PC-3 (cell line): ENCODE data around the gene RDX. TPM values are rescaled to one million over a fixed set of nuclear protein-coding genes. Genes with fewer than 3 reads are reported as not detected.
A peak's percentile ranks its signal among the peaks of the same experiment; 100 is the strongest.
"Not testable (repeated sequence)": the region's sequence is repeated elsewhere in the genome, so short reads cannot be mapped to it uniquely, and the experiment has no call there.

Experiments
- ATAC-seq: fragments of 200-7000 bp; cut with Tn5 transposase; 2 replicates; pipeline ENCODE4 v1.9.1; 2020; ENCODE audit warnings: mild to moderate bottlenecking, moderate library complexity
- BruUV-seq: library from RNA; stranded (reverse); fragments of 400-500 nt; replicated peaks from 2 replicates; lab custom pipeline; 2021; lab: Mats Ljungman, UMichigan
- CTCF ChIA-PET: fragments of 300-600 bp; sonication (Branson Sonifier 250); formaldehyde crosslinking; loops from one replicate; lab custom pipeline; 2022; ENCODE audit warnings: antibody characterized with exemption; lab: Charles Lee
- POLR2A ChIA-PET: fragments of 300-600 bp; sonication (Branson Sonifier 250); formaldehyde crosslinking; loops from one replicate; lab custom pipeline; 2022; ENCODE audit warnings: antibody characterized with exemption; ENCODE audit not compliant: unreplicated experiment; lab: Charles Lee
- DNase-seq: peaks from one replicate; pipeline ENCODE4 v3.0.0-alpha.2; 2015
- H2AFZ ChIP-seq: fragments of 300-600 bp; sonication (generic); 2 replicates; pipeline ENCODE4 v1.6.0; 2016; ENCODE audit warnings: antibody characterized with exemption, low read length
- H3F3A ChIP-seq: fragments of 300-600 bp; sonication (generic); one replicate; pipeline ENCODE4 v1.6.0; 2017; ENCODE audit warnings: antibody characterized with exemption, low read length, control low read depth, mild to moderate bottlenecking; ENCODE audit not compliant: unreplicated experiment
- H3K27ac ChIP-seq: fragments of 300-600 bp; sonication (generic); 2 replicates; pipeline ENCODE4 v1.5.1; 2016; ENCODE audit warnings: mild to moderate bottlenecking, low read length
- H3K27me3 ChIP-seq: fragments of 300-600 bp; sonication (generic); 2 replicates; pipeline ENCODE4 v1.6.1; 2016; ENCODE audit warnings: low read length, mixed read lengths
- H3K36me3 ChIP-seq: fragments of 300-600 bp; sonication (generic); 2 replicates; pipeline ENCODE4 v1.6.1; 2016; ENCODE audit warnings: low read depth, mixed run types, low read length, mixed read lengths
- H3K4me1 ChIP-seq: fragments of 300-600 bp; sonication (generic); 2 replicates; pipeline ENCODE4 v1.5.1; 2016; ENCODE audit warnings: low read length; ENCODE audit not compliant: insufficient read depth
- H3K4me2 ChIP-seq: fragments of 300-600 bp; sonication (generic); 2 replicates; pipeline ENCODE4 v1.6.0; 2016; ENCODE audit warnings: low read length
- H3K4me3 ChIP-seq: fragments of 300-600 bp; sonication (generic); 2 replicates; pipeline ENCODE4 v1.5.1; 2016; ENCODE audit warnings: mild to moderate bottlenecking, low read length, mixed read lengths
- H3K79me2 ChIP-seq: fragments of 300-600 bp; sonication (generic); 2 replicates; pipeline ENCODE4 v1.6.1; 2017; ENCODE audit warnings: low read length, mixed read lengths
- H3K9ac ChIP-seq: fragments of 300-600 bp; sonication (generic); 2 replicates; pipeline ENCODE4 v1.6.0; 2016; ENCODE audit warnings: mild to moderate bottlenecking, low read length
- H3K9me2 ChIP-seq: fragments of 300-600 bp; sonication (generic); replicated peaks from 2 replicates; pipeline ENCODE4 v1.6.1; 2016; ENCODE audit warnings: mixed run types, low read length, mixed read lengths
- H3K9me3 ChIP-seq: fragments of 300-600 bp; sonication (generic); 2 replicates; pipeline ENCODE4 v1.6.1; 2016; ENCODE audit warnings: low read length, mixed read lengths
- H4K20me1 ChIP-seq: fragments of 300-600 bp; sonication (generic); 2 replicates; pipeline ENCODE4 v1.6.1; 2016; ENCODE audit warnings: low read length, mixed read lengths
- EZH2phosphoT487 ChIP-seq: fragments of 300-600 bp; sonication (generic); IDR thresholded peaks from 2 replicates; pipeline ENCODE4 v1.6.1; 2018; ENCODE audit warnings: mild to moderate bottlenecking, antibody characterized with exemption, low read length, borderline replicate concordance
- intact Hi-C: fragments of 100-400 bp; cut with micrococcal nuclease; formaldehyde crosslinking; loops from 2 replicates; pipeline ENCODE4 v1.9.0; 2023
- total RNA-seq: library from RNA; depleted of rRNA; stranded (reverse); fragments of >200 nt; gene quantifications from 2 replicates; pipeline ENCODE4 v1.2.3, GENCODE V29; 2014
- TF ChIP-seq, protein P1 (sequence below): fragments of 300-600 bp; sonication (generic); conservative IDR thresholded peaks from 2 replicates; pipeline ENCODE4 v1.5.1; 2017; ENCODE audit warnings: antibody characterized with exemption, low read depth, mild to moderate bottlenecking, low read length

RDX gene
- total RNA-seq, 1 experiment from 2014 or later, result 86.2 TPM

DNA sequence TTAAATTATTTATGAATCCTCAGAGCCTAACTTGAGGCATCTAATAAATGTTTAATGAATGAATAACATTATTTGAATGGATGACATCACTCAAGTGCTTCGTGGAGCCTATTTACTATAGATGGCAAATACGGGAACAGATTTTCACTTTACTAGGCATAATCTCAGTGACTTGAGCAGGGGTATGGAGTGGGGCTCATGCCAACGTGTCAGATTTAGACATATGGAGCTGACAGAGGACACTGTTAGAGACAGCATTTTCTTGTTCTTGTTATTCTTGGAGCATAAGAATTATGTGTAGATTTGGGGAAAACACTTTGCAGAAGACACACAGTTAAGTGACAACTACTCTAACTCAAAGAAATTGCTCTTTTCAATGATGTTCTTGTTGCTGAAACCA is 78.5 kb downstream of the RDX start:
- no peaks in the 10 kb centered on the region for H3K79me2 ChIP-seq
- H3K27me3 ChIP-seq, result no peaks in the 10 kb centered on the region
- no peaks in the 10 kb centered on the region for H3K9me3 ChIP-seq
- H3K9me2 ChIP-seq, result no peaks in the 10 kb centered on the region
- intact Hi-C loops, result no loop called here
- H3K9ac ChIP-seq, result no peak overlapping the region
- no peak overlapping the region for H3K4me3 ChIP-seq
- ATAC-seq, result peak; percentile 55
- no peak overlapping the region for H2AFZ ChIP-seq
- ChIA-PET POLR2A (no interaction called here), CTCF (no interaction called here)
- no peaks in the 10 kb centered on the region for H4K20me1 ChIP-seq
- H3K4me1 ChIP-seq, result no peaks in the 10 kb centered on the region
- no peaks in the 10 kb centered on the region for H3K36me3 ChIP-seq
- no peak for DNase-seq
- no peaks in the 10 kb centered on the region for H3F3A ChIP-seq
- TF ChIP-seq, protein P1, sequence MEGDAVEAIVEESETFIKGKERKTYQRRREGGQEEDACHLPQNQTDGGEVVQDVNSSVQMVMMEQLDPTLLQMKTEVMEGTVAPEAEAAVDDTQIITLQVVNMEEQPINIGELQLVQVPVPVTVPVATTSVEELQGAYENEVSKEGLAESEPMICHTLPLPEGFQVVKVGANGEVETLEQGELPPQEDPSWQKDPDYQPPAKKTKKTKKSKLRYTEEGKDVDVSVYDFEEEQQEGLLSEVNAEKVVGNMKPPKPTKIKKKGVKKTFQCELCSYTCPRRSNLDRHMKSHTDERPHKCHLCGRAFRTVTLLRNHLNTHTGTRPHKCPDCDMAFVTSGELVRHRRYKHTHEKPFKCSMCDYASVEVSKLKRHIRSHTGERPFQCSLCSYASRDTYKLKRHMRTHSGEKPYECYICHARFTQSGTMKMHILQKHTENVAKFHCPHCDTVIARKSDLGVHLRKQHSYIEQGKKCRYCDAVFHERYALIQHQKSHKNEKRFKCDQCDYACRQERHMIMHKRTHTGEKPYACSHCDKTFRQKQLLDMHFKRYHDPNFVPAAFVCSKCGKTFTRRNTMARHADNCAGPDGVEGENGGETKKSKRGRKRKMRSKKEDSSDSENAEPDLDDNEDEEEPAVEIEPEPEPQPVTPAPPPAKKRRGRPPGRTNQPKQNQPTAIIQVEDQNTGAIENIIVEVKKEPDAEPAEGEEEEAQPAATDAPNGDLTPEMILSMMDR, result no peak
- no peak overlapping the region for H3K4me2 ChIP-seq
- no TSS peak for BruUV-seq
- no peak overlapping the region for H3K27ac ChIP-seq

DNA sequence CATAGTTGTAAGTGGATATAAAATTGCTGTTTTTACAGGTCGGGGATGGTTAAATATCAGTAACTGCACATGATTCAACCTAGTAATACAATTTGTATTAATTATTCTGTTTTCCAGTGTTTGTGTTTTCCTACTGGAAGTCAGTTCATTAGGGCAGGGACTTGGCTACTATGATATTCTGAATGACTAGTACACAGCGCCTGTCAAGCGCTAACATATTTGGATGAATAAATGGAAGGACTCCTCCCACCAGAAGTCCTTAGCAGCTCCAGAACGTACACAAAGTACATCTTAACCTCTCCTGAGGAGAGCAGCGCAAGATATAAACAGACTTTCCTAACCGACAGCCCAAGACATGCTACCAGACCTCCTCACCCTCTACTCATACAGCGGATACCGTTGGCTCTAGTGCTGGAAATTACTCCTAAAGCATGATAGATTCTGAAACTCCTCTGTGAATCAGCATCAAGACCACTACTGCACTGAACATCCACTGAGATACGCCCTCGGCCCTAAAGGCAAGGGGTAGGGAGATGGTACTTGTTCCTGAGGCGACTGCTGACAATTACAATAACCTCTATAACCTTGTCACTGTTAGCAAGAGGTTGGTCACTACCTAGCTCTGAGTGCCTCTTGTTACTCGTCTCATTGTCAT is 79.1 kb downstream of the RDX start:
- no peaks in the 10 kb centered on the region for H3K79me2 ChIP-seq
- no peak overlapping the region for H3K27ac ChIP-seq
- H3K9me2 ChIP-seq, result no peaks in the 10 kb centered on the region
- POLR2A ChIA-PET, result no interaction called here
- no peaks in the 10 kb centered on the region for H3K4me1 ChIP-seq
- H3K9me3 ChIP-seq, result no peaks in the 10 kb centered on the region
- H4K20me1 ChIP-seq, result no peaks in the 10 kb centered on the region
- no peaks in the 10 kb centered on the region for H3K27me3 ChIP-seq
- intact Hi-C loops, result no loop called here
- H3F3A ChIP-seq, result no peaks in the 10 kb centered on the region
- no peak overlapping the region for H2AFZ ChIP-seq
- BruUV-seq, result no TSS peak
- DNase-seq (no peak), ATAC-seq (peak; percentile 25)
- no peak for TF ChIP-seq EZH2phosphoT487
- no peak overlapping the region for H3K4me2 ChIP-seq
- H3K4me3 ChIP-seq, result no peak overlapping the region
- H3K36me3 ChIP-seq, result no peaks in the 10 kb centered on the region
- CTCF ChIA-PET, result no interaction called here
- H3K9ac ChIP-seq, result no peak overlapping the region

DNA sequence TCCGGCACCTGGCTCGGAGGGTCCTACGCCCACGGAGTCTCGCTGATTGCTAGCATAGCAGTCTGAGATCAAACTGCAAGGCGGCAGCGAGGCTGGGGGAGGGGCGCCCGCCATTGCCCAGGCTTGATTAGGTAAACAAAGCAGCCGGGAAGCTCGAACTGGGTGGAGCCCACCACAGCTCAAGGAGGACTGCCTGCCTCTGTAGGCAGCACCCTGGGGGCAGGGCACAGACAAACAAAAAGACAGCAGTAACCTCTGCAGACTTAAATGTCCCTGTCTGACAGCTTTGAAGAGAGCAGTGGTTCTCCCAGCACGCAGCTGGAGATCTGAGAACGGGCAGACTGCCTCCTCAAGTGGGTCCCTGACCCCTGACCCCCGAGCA is 87.1 kb downstream of the RDX start:
- BruUV-seq, H4K20me1 ChIP-seq, H3K4me1 ChIP-seq, H2AFZ ChIP-seq, H3K9me2 ChIP-seq, H3K36me3 ChIP-seq, H3K79me2 ChIP-seq, H3F3A ChIP-seq, H3K9me3 ChIP-seq, H3K4me2 ChIP-seq, POLR2A ChIA-PET, H3K27ac ChIP-seq, CTCF ChIA-PET, DNase-seq, ATAC-seq, H3K4me3 ChIP-seq, H3K9ac ChIP-seq, intact Hi-C loops, H3K27me3 ChIP-seq: not testable (repeated sequence)

DNA sequence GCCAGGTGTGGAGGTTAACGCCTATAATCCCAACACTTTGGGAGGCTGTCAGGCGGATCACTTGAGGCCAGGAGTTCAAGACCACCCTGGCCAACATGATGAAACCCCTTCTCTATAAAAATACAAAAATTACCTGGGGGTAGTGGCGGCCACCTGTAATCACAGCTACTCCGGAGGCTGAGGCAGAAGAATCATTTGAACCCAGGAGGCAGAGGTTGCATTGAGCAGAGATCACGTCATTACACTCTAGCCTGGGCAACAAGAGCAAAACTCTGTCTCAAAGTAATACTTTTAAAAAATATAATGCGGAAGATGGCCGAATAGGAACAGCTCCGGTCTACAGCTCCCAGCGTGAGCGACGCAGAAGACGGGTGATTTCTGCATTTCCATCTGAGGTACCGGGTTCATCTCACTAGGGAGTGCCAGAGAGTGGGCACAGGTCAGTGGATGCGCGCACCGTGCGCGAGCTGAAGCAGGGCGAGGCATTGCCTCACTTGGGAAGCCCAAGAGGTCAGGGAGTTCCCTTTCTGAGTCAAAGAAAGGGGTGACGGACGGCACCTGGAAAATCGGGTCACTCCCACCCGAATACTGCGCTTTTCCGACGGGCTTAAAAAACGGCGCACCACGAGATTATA is 87.6 kb downstream of the RDX start:
- intact Hi-C loops, H3F3A ChIP-seq, H3K9me2 ChIP-seq, H3K36me3 ChIP-seq, H3K4me2 ChIP-seq, H3K4me3 ChIP-seq, H4K20me1 ChIP-seq, H3K27ac ChIP-seq, H3K27me3 ChIP-seq, H3K9me3 ChIP-seq, H3K4me1 ChIP-seq, H3K79me2 ChIP-seq, CTCF ChIA-PET, POLR2A ChIA-PET, H3K9ac ChIP-seq, DNase-seq, BruUV-seq, H2AFZ ChIP-seq, ATAC-seq: not testable (repeated sequence)
